GM20000 (cell line): ENCODE measurements around the gene BORA.

ENCODE experiments used
- DNase-seq: peaks from one replicate; pipeline ENCODE4 v3.0.0; 2012; ENCODE audit warnings: low spot score
- CTCF ChIP-seq: IDR thresholded peaks from 2 replicates; pipeline ENCODE4 v1.5.1; 2012; ENCODE audit warnings: mild to moderate bottlenecking, control low read depth; ENCODE audit errors: extremely low read depth, missing control alignments

BORA gene

GRCh38 chr13:72727417-72728289, at the start of gene BORA, which contains the start of gene MZT1:
Gene BORA, plus strand, starts transcription at chr13:72727923. Its CDS starts 1,018 bp downstream, at chr13:72728941.
Gene MZT1, minus strand, starts transcription at chr13:72727629. Its CDS starts 27 bp downstream, at chr13:72727602.
- TF ChIP-seq CTCF, result no peak

GRCh38 chr13:72678312-72678711, 49.4 kb upstream of the BORA start:
- no peak for DNase-seq
- no peak for TF ChIP-seq CTCF

More at GRCh38 chr13:72727417-72728289, at the start of gene BORA, which contains the start of gene MZT1:
- DNase-seq, result peak; percentile 91

GRCh38 chr13:72680353-72680752, 47.4 kb upstream of the BORA start:
- DNase-seq, result no peak
- TF ChIP-seq CTCF, result no peak

- no peak for DNase-seq
These were observed 41.0 kb upstream of the BORA start for GRCh38 chr13:72686766-72687165.

GRCh38 chr13:72689181-72689696, 38.5 kb upstream of the BORA start:
- no peak for TF ChIP-seq CTCF
- DNase-seq, result no peak

More at GRCh38 chr13:72686766-72687165, 41.0 kb upstream of the BORA start:
- no peak for TF ChIP-seq CTCF

GRCh38 chr13:72692884-72693514, 34.7 kb upstream of the BORA start:
- DNase-seq, result no peak
- no peak for TF ChIP-seq CTCF

- TF ChIP-seq CTCF, result no peak
- DNase-seq, result no peak
These were observed 33.9 kb upstream of the BORA start for GRCh38 chr13:72693832-72694231.
